IPS-15b (cell line): ENCODE data around the gene KCNA3.
"Not testable (repeated sequence)": the region's sequence is repeated elsewhere in the genome, so short reads cannot be mapped to it uniquely, and the experiment has no call there.

ENCODE experiments used
- H3K27me3 ChIP-seq: one replicate; pipeline ENCODE4 v1.6.1; 2013; ENCODE audit warnings: low read length; ENCODE audit not compliant: control insufficient read depth, insufficient read depth
- H3K36me3 ChIP-seq: one replicate; pipeline ENCODE4 v1.6.1; 2013; ENCODE audit warnings: low read length; ENCODE audit not compliant: control insufficient read depth, insufficient read depth
- H3K4me1 ChIP-seq: one replicate; pipeline ENCODE4 v1.6.1; 2013; ENCODE audit warnings: mild to moderate bottlenecking, low read length; ENCODE audit not compliant: control insufficient read depth, insufficient read depth
- H3K4me3 ChIP-seq: one replicate; pipeline ENCODE4 v1.5.1; 2013; ENCODE audit warnings: low read depth, low read length
- H3K9ac ChIP-seq: one replicate; pipeline ENCODE4 v1.6.1; 2013; ENCODE audit warnings: low read depth, mild to moderate bottlenecking, low read length
- H3K9me3 ChIP-seq: one replicate; pipeline ENCODE4 v1.6.1; 2013; ENCODE audit warnings: mild to moderate bottlenecking, low read length; ENCODE audit not compliant: control insufficient read depth, insufficient read depth

KCNA3 gene

DNA sequence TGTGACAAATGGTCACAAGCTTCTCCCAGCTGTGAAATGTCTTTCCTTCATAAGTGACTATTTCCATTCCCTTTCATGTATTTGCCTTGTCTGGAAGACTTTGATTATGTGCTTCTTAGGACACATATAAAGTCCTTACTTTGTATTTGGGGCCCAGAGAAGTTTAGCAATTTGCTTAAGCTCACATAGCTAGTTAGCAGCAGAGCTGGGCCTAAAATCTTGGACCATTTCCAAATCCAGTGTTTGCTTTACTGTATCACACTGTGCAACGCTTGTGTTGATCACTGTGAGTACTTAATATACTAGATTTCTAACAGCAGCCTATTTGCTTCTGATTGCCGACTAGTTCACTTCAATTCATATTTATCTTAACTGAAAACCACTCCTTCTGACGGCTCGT, 2.2 kb upstream of the KCNA3 start:
- H3K9me3 ChIP-seq: no peaks in the 10 kb centered on the region
- no peaks in the 10 kb centered on the region for H3K36me3 ChIP-seq
- H3K27me3 ChIP-seq: peaks cover 51% of the 10 kb centered on the region
- H3K9ac ChIP-seq: no peak overlapping the region
- no peak overlapping the region for H3K4me3 ChIP-seq
- peaks cover 4% of the 10 kb centered on the region for H3K4me1 ChIP-seq

DNA sequence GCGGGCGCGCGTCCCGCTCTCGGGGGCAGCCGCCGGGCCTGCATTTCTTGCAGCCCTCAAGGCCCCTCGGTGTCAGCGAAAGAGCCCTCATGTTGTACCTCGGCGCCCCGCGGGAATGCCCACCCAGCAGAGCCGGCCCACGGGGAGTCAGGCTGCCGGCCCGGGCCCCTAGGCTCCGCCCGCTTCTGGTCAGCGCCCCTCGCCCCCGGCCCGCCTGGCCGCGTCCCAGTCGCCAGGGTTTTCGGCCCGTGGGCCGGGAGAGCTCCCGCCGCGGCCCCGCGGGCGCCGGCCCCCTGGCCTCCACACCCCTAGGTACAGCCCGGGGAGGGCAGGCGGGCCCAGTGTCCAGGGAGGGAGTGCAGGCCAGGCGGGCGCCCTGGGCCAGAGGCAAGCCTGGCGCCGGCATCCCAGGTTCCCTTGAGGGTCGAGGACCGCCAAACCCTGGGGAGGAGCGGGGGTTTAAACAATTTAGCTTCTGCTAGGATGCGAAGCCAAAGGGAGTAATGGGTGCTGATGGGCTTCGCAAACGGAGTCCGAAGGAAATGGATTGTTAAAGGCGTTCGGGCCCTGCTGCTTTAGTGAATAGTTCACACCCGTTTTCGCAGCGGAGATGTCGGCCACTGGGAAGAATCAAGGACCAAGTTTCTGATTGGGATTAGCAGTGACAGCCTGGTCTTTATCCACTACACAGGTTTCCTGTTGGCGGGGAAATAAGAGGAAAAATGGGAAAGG, 486 bp upstream of the KCNA3 start:
- H3K9me3 ChIP-seq: no peaks in the 10 kb centered on the region
- H3K9ac ChIP-seq: peak overlapping the region; percentile 60
- H3K27me3 ChIP-seq: peaks cover 60% of the 10 kb centered on the region
- peaks cover 4% of the 10 kb centered on the region for H3K4me1 ChIP-seq
- no peaks in the 10 kb centered on the region for H3K36me3 ChIP-seq
- H3K4me3 ChIP-seq: peak overlapping the region; percentile 68

DNA sequence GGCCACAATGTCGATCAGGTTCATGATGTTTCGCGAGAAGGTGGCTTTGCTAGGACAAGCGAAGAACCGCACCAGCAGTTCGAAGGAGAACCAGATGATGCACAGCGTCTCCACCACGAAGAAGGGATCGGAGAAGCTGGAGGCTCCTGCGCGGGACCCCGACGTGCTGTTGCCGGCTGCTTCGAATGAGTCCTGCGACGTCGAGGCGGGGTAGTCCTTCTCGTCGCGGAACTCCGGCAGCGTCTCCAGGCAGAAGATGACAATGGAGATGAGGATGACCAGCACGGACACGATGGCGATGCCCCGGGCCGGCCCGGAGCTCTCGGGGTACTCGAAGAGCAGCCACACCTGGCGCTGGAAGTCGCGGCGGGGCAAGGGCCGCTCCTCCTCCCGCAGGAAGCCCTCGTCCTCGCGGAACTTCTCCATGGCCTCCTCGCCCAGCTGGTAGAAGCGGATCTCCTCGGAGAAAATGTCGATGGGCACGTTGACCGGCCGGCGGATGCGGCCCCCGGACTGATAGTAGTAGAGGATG, 869 bp downstream of the KCNA3 start:
- peaks cover 60% of the 10 kb centered on the region for H3K27me3 ChIP-seq
- peaks cover 4% of the 10 kb centered on the region for H3K4me1 ChIP-seq
- H3K4me3 ChIP-seq: peak overlapping the region; percentile 68
- no peaks in the 10 kb centered on the region for H3K36me3 ChIP-seq
- H3K9ac ChIP-seq: no peak overlapping the region
- H3K9me3 ChIP-seq: no peaks in the 10 kb centered on the region

GRCh38 chr1:110673197-110673701, 1.5 kb downstream of the KCNA3 start:
- peaks cover 60% of the 10 kb centered on the region for H3K27me3 ChIP-seq
- peak overlapping the region; percentile 68 for H3K4me3 ChIP-seq
- no peaks in the 10 kb centered on the region for H3K36me3 ChIP-seq
- H3K9ac ChIP-seq: no peak overlapping the region
- H3K9me3 ChIP-seq: no peaks in the 10 kb centered on the region
- H3K4me1 ChIP-seq: peaks cover 4% of the 10 kb centered on the region

DNA sequence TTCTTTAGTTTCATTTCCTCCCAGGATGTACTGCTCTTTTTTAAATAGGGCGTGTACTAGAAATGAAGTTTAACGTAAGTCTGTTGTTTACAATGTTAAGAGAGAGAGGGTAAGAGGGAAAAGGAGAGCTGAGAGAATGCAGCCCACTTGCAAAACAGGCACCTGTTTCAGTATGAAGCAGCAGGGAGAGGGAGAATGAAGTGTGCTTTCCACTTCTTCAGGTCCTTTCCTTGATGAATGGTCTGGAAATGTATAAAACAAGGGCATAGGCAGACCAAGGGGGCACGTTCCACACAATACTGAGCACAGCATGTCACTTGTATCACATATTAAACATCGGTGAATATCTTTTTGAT, 2.0 kb downstream of the KCNA3 start:
- Histone ChIP-seq H3K4me1 (peaks cover 4% of the 10 kb centered on the region), H3K4me3 (no peak overlapping the region), H3K9ac (no peak overlapping the region), H3K9me3 (no peaks in the 10 kb centered on the region), H3K27me3 (peaks cover 60% of the 10 kb centered on the region), H3K36me3 (no peaks in the 10 kb centered on the region)

DNA sequence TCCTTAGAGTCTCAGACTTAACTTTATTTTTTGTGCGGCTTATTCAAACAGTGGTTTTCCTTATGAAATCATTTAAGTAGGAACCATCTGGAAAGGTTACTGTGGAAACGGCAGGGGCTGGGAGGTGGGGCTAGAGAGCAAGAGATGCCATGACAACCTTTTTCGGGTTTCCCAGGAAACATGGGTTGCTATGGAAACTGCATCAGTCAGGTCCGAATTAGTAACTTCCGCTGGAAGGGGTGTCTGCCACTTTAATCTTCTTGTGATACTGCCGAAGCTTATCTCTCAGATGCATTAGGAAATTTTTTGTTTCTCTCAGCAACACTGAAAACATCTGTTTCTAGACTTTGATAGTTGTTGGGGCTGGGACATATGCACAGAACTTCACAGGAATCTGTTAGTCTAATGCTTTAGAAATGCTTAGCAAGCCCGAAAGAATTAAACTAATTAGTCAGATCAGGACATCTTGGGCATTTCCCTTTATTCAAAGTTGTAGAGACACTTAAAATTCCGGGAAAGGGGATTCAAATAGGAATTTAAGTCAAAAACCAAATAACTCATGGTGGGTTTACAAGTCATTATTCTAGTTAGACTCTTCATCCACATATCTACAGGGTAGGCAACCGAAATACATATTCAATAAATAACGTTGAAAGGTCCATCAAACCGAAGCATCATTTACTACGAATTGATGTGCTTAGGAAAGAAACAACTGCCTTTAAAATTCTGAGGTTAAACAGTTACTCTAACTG, 2.6 kb downstream of the KCNA3 start:
- peaks cover 54% of the 10 kb centered on the region for H3K27me3 ChIP-seq
- H3K36me3 ChIP-seq: no peaks in the 10 kb centered on the region
- H3K9ac ChIP-seq: no peak overlapping the region
- H3K4me3 ChIP-seq: no peak overlapping the region
- H3K9me3 ChIP-seq: no peaks in the 10 kb centered on the region
- H3K4me1 ChIP-seq: peaks cover 4% of the 10 kb centered on the region

- H3K27me3 ChIP-seq: peaks cover 46% of the 10 kb centered on the region
- no peaks in the 10 kb centered on the region for H3K9me3 ChIP-seq
- H3K9ac ChIP-seq: no peak overlapping the region
- H3K4me1 ChIP-seq: peaks cover 4% of the 10 kb centered on the region
- H3K4me3 ChIP-seq: no peak overlapping the region
- no peaks in the 10 kb centered on the region for H3K36me3 ChIP-seq
Measured at GRCh38 chr1:110671361-110671760, 3.4 kb downstream of the KCNA3 start.

- Histone ChIP-seq H3K36me3 (no peaks in the 10 kb centered on the region), H3K9me3 (no peaks in the 10 kb centered on the region), H3K9ac (no peak overlapping the region), H3K27me3 (peaks cover 25% of the 10 kb centered on the region), H3K4me3 (no peak overlapping the region), H3K4me1 (no peaks in the 10 kb centered on the region)
Measured at GRCh38 chr1:110668549-110668948, 6.2 kb downstream of the KCNA3 start.

GRCh38 chr1:110667776-110668175, 7.0 kb downstream of the KCNA3 start:
- Histone ChIP-seq H3K4me3 (no peak overlapping the region), H3K4me1 (no peaks in the 10 kb centered on the region), H3K27me3 (peaks cover 17% of the 10 kb centered on the region), H3K36me3 (no peaks in the 10 kb centered on the region), H3K9ac (no peak overlapping the region), H3K9me3 (no peaks in the 10 kb centered on the region)

GRCh38 chr1:110663241-110663640, 11.5 kb downstream of the KCNA3 start:
- H3K4me3 ChIP-seq: no peak overlapping the region
- H3K4me1 ChIP-seq: no peaks in the 10 kb centered on the region
- H3K36me3 ChIP-seq: no peaks in the 10 kb centered on the region
- no peaks in the 10 kb centered on the region for H3K27me3 ChIP-seq
- H3K9ac ChIP-seq: no peak overlapping the region
- H3K9me3 ChIP-seq: no peaks in the 10 kb centered on the region

GRCh38 chr1:110659559-110659958, 15.2 kb downstream of the KCNA3 start:
- not testable (repeated sequence) for H3K9me3 ChIP-seq, H3K4me3 ChIP-seq, H3K27me3 ChIP-seq, H3K4me1 ChIP-seq, H3K9ac ChIP-seq, H3K36me3 ChIP-seq

- Histone ChIP-seq H3K9me3 (no peaks in the 10 kb centered on the region), H3K36me3 (no peaks in the 10 kb centered on the region), H3K27me3 (no peaks in the 10 kb centered on the region), H3K4me3 (no peak overlapping the region), H3K9ac (no peak overlapping the region), H3K4me1 (no peaks in the 10 kb centered on the region)
Measured at GRCh38 chr1:110657351-110657750, 17.4 kb downstream of the KCNA3 start.
